Coronary artery (tissue), 2 donors: Measurements from ENCODE around the gene CIDEA.

ENCODE experiments used
- DNase-seq: peaks from one replicate; pipeline ENCODE4 v3.0.0-alpha.2; 2017; ENCODE audit warnings: low spot score
- H3K27ac ChIP-seq, 2 donors: fragments of 200-600 bp; sonication (generic); one replicate each; pipeline ENCODE4 v1.5.1; 2016 to 2019
- H3K4me3 ChIP-seq: fragments of 200-600 bp; sonication (generic); 2 replicates; pipeline ENCODE4 v1.5.1; 2016; ENCODE audit warnings: mild to moderate bottlenecking, moderate library complexity
- CTCF ChIP-seq: fragments of 200-600 bp; sonication (generic); IDR thresholded peaks from one replicate; pipeline ENCODE4 v1.5.1; 2019; ENCODE audit warnings: antibody characterized with exemption

Gene CIDEA

GRCh38 chr18:12231040-12231882, 22.9 kb upstream of the CIDEA start:
- no peak for DNase-seq
- Histone ChIP-seq H3K4me3 (no peak overlapping the region), H3K27ac (no peak overlapping the region)
- TF ChIP-seq CTCF, result no peak

DNA sequence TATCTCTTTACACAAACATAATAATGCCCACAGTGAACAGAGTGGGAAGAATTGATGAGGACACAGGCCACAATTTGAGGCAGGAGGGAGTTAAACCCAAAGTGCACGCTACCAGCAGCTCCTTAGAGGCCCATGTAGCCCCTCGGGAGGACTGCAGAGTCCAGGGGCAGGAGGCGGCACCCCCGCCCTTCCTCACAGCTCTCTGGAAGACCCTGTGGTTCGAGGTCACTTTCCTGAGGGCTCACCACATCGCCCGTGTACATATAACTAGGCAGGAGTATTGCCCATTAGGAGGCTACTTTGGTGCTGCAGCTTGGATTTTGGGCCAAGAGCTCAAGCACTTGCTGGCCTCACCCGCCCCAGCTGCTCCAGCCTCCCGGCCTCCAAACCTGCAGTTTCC, 22.2 kb upstream of the CIDEA start:
- TF ChIP-seq CTCF, result no peak
- no peak overlapping the region for H3K4me3 ChIP-seq
- no peak overlapping the region for H3K27ac ChIP-seq
- no peak for DNase-seq

DNA sequence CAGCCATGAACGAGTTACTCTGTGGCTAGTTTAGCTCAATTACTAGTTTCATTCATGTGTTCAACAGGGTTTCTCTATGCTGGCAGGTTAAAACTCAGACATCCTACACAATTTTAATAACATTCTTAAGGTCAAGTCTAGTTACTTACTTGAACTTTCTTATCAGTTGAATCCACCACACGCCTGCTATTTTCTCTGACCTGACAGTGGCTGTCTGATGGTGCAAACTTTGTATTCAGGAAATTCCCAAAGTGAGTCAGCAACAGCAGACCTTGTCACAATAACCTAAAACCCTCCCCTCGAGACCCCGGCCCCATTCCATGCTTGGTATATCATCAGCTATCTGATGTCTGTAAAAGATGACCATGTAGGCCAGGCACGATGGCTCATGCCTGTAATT, 20.8 kb upstream of the CIDEA start:
- no peak overlapping the region for H3K27ac ChIP-seq
- TF ChIP-seq CTCF, result no peak
- no peak for DNase-seq
- H3K4me3 ChIP-seq, result no peak overlapping the region

GRCh38 chr18:12234451-12235190, 19.5 kb upstream of the CIDEA start:
- H3K27ac ChIP-seq, result no peak overlapping the region
- DNase-seq, result no peak
- no peak overlapping the region for H3K4me3 ChIP-seq
- no peak for TF ChIP-seq CTCF

- Histone ChIP-seq H3K4me3 (no peak overlapping the region), H3K27ac (no peak overlapping the region)
- no peak for DNase-seq
- TF ChIP-seq CTCF, result no peak
Measured at GRCh38 chr18:12236141-12236540, 18.0 kb upstream of the CIDEA start.

- no peak for DNase-seq
- no peak overlapping the region for H3K4me3 ChIP-seq
- peak; percentile 76 for TF ChIP-seq CTCF
- no peak overlapping the region for H3K27ac ChIP-seq
Measured at GRCh38 chr18:12236934-12237832, 17.0 kb upstream of the CIDEA start.
